Activated naive CD4-positive, alpha-beta T cell treated with anti-CD3 and anti-CD28 coated beads for 36 hours (primary cell): ENCODE measurements around the gene ASTL. TPM values are rescaled to one million over a fixed set of nuclear protein-coding genes. Genes with fewer than 3 reads are reported as not detected.
"Not testable (repeated sequence)": the region's sequence is repeated elsewhere in the genome, so short reads cannot be mapped to it uniquely, and the experiment has no call there.

Source experiments
- CTCF ChIA-PET: fragments of 350-600 bp; sonication (Branson Sonifier 250); formaldehyde crosslinking; loops from one replicate; lab custom pipeline; 2021; ENCODE audit warnings: antibody characterized with exemption; lab: Charles Lee
- DNase-seq: peaks from one replicate; pipeline ENCODE4 v3.0.0-alpha.2; 2020
- H3K27ac Mint-ChIP-seq: one replicate; pipeline ENCODE4 v1.8.0; 2021; ENCODE audit warnings: mild to moderate bottlenecking, mixed read lengths
- H3K27me3 Mint-ChIP-seq: one replicate; pipeline ENCODE4 v1.8.0; 2021; ENCODE audit warnings: low read depth, mixed read lengths
- H3K36me3 Mint-ChIP-seq: one replicate; pipeline ENCODE4 v1.8.0; 2021; ENCODE audit warnings: low read depth, mixed read lengths
- H3K4me1 Mint-ChIP-seq: one replicate; pipeline ENCODE4 v1.8.0; 2021; ENCODE audit warnings: low read depth, mixed read lengths
- H3K4me3 Mint-ChIP-seq: one replicate; pipeline ENCODE4 v1.8.0; 2021; ENCODE audit warnings: mild to moderate bottlenecking, moderate library complexity, mixed read lengths
- H3K9me3 Mint-ChIP-seq: one replicate; pipeline ENCODE4 v1.8.0; 2021; ENCODE audit warnings: mixed read lengths
- intact Hi-C: fragments of 100-400 bp; cut with micrococcal nuclease; formaldehyde crosslinking; loops from one replicate; pipeline ENCODE4 v1.15.1; 2023
- total RNA-seq, 2 experiments: library from RNA; stranded (reverse); gene quantifications; one replicate each; pipeline ENCODE4 v1.2.3, GENCODE V29; 2021

The ASTL gene
- total RNA-seq, 2 experiments from 2014 or later = 2.5 to 2.6 TPM

DNA sequence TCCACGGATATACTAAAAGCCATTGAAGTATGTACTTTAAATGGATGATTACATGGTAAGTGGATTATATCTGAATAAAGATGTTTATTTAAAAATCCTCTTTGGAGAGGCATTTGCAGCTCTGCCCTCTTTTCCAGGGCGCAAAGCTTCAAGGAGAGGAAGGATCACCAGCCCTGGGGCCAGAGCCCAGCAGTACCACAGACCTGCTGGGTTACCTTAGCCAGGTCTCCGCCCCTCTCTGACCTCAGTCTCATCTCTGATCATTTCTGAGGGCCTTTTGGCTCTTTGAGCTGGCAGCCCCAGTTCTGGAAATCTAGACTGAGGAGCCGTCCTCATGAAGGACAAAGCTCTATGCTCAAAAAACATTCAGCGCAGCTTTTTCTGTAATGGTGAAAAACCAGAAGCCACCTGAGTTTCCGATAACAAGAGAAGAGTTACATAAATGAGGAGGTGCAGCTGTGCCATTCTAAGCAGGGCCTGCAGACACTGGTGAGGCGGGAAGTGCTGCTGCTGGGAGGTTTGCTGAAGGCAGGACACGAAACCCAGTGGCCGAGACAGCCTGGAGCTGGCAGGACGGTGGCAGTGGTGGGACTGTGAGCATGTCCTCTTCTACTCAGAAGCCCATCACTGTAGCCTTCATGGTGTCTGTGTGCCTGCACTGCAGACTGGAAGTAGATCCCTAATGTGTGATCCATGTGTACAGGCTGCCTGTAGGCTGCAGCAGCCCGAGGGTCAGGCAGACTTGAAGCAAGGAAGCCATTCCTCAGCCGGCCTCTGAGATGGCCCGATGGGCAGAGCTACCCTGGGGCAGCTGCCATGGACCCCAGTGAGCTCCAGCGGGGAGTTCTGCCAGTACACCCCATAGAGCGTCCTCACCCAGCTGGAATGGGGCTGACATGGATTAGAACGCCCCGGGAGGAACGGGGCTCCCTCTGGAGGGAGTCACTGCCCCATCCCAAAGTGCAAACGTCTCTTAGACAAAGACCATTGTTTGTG is 49.7 kb downstream of the ASTL start:
- Mint-ChIP-seq H3K9me3 (no peaks in the 10 kb centered on the region), H3K4me1 (no peaks in the 10 kb centered on the region), H3K27me3 (peaks cover 2% of the 10 kb centered on the region), H3K4me3 (no peak overlapping the region), H3K36me3 (no peaks in the 10 kb centered on the region), H3K27ac (no peak overlapping the region)
- CTCF ChIA-PET = no interaction called here
- intact Hi-C loops = no loop called here
- no peak for DNase-seq

DNA sequence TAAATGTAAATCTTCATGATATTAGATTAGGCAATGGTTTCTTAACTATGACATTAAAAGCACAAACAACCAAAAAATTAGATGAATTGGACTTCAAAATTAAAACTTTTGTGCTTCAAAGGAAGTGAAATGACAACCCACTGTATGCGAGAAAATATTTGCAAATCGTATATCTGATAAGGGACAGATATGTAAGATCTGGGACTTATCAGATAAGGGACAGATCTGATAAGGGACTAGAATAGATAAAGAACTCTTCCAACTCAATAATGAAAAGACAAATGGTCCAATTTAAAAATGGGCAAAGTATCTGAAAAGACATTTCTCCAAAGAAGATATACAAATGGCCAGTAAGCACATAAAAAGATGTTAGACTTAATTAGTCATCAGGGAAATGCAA is 51.2 kb downstream of the ASTL start:
- Mint-ChIP-seq H3K9me3 (no peaks in the 10 kb centered on the region), H3K4me3 (no peak overlapping the region), H3K4me1 (no peaks in the 10 kb centered on the region), H3K27me3 (peaks cover 3% of the 10 kb centered on the region), H3K27ac (no peak overlapping the region), H3K36me3 (no peaks in the 10 kb centered on the region)
- no peak for DNase-seq
- CTCF ChIA-PET = no interaction called here
- intact Hi-C loops = no loop called here

DNA sequence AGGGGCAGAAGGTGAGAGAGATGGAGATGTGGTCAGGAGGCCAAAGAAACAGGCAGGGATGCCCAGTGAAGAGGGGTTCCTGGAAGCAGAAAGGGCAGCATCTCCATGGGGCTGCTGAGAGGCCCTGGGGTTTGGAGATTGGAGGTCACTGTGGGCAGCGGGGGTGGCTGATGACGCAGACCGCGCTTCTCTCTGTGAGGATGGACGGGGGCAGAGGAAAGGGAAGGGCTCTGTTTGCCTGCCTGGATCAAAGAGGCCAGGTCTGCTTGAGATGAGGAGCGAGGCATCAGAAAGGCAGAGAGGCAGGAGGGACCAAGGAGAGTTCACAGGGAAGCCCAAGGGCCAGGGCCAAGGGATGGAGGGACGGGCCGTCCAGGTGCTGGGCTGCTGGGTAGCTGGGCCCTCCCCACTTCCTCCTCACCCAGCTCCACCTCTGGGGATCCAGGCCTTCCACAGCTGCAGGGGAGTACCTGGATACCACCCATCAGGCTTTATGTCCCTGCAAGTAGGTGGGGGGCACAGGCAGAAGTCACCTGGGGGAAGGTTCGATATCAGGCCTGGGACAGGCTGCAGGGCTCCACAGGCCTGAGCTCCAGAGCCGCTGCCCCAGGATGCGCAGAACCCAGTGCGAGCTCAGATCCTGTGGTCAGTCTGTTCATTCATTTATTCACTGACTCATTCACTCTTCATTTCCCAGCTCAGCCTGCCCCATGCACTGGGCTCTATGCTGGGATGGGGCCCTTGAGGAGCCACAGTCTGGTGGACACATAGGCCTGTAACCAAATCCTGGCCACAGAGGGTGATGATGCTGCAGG is 52.6 kb downstream of the ASTL start:
- intact Hi-C loops = no loop called here
- H3K27ac Mint-ChIP-seq = no peak overlapping the region
- peaks cover 3% of the 10 kb centered on the region for H3K27me3 Mint-ChIP-seq
- DNase-seq = no peak
- no peaks in the 10 kb centered on the region for H3K36me3 Mint-ChIP-seq
- no peaks in the 10 kb centered on the region for H3K4me1 Mint-ChIP-seq
- H3K9me3 Mint-ChIP-seq = no peaks in the 10 kb centered on the region
- no peak overlapping the region for H3K4me3 Mint-ChIP-seq
- CTCF ChIA-PET = interaction anchor here (1.2 kb wide), 1 partner anchor 93 kb away, joined by 3 read pairs; no protein-coding TSS in a partner anchor

DNA sequence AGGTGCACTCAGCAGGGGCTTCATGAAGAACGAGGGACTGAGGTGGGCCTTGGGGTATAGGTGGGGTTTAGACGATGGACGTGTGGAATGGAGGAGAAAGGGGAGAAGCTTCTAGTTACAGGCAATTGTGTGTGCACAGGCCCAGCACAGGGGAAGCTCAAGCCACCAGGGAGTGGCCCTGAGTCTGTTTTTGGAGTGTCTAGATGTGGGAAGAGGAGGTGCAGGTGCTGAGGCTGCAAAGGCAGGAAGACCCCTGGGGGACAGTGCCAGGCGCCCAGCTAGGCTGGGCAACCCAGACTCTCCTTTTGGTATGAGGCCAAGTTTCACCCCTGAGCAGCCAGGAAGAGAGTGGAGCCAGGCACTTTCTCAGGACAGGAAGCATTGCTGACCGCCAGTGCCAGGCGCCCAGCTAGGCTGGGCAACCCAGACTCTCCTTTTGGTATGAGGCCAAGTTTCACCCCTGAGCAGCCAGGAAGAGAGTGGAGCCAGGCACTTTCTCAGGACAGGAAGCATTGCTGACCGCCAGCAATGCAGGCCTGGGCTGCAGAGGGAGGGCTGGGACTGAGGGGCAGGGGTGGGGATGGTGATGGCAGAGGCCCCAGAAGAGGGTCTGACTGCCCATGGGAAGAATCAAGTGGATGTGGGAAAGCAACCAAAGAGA is 53.3 kb downstream of the ASTL start:
- H3K9me3 Mint-ChIP-seq, H3K4me1 Mint-ChIP-seq, H3K36me3 Mint-ChIP-seq, DNase-seq, H3K27ac Mint-ChIP-seq, H3K27me3 Mint-ChIP-seq, intact Hi-C loops, H3K4me3 Mint-ChIP-seq: not testable (repeated sequence)
- CTCF ChIA-PET = interaction anchor here (1.2 kb wide), 1 partner anchor 92 kb away, joined by 3 read pairs; no protein-coding TSS in a partner anchor

DNA sequence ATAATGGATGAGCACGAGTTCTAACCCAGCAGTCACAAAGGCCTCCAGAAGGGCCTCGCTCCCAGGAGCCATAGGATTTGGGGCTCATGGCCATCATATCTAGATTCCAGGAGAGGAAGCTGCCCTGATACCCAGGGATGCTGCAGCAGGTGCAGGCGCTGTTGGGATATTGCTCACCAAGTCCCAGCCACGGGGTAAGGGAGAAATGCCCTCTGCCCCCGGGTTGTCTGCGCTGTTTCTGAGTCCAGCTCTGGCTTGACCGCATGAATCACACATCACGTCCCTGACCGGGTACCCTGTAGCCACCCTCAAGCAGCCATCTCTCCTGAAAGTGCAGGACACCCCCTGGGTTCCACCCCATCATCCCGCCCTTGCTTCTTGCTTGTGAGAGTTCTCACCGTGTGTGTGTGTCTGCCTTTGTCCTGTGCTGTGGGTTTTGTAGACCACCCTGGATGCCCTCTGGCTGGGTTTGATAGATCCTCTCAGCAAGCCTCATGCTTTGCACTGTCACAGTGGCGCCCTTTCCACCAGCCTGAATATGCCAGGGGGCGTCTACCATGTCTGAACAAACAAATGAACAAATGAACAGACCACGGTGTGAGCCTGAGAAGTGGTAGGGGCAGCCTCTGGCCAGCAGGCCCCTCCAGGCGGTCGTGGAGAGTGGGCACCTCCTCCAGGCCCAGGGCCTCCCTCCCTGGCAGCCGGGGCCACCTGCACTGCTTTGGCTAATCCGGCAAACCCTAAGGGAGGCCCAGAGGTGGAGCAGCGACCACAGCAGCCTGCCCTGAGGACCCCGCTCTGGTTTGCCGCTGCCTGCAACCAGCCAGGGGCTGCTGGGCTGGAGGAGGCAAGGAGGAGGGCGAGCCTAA is 54.1 kb downstream of the ASTL start:
- no peak overlapping the region for H3K4me3 Mint-ChIP-seq
- CTCF ChIA-PET = no interaction called here
- H3K27me3 Mint-ChIP-seq = peaks cover 3% of the 10 kb centered on the region
- H3K27ac Mint-ChIP-seq = no peak overlapping the region
- no peak for DNase-seq
- no peaks in the 10 kb centered on the region for H3K4me1 Mint-ChIP-seq
- H3K36me3 Mint-ChIP-seq = no peaks in the 10 kb centered on the region
- intact Hi-C loops = no loop called here
- no peaks in the 10 kb centered on the region for H3K9me3 Mint-ChIP-seq

DNA sequence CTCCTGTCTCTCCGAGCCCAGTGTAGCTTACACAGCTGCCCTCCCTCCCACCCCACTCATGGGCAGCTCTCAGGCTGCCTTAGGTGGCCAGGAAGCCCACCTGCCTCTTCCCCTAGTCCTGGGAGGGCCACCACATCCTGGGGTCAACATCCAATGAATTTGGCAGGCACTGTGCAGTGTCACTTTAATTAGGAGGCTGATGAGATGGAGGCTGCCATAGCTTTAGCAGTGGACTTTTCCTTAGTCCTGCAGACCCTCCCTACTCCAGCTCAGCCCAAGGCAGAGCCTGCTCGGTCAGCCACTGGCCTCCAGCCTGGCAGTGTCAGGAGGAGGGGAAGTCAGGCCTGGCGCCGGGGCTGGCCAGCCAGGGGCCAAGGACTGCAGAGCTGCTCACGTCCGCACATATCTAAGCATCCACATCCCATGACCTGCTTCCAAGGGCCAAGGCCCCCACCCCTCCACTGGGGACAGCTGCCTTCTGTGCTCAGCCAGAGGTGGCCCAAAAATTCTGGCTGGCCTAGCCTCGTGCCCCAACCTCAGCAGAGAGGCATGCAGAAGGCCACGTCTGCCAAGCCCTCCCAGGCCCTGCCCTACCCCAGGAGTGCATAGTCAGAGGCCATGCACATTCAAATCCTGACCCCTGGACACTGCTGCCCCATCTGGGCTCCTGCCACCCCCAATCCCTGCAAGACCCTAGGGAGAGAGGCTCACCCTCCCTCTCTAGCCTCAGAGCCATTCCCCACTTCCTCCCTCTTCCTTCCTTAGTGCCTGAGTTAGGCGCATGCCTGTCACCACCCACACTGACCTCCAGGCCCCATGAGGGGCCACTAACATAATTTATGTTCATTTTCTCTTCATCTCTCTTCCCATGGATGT is 55.0 kb downstream of the ASTL start:
- intact Hi-C loops = no loop called here
- Mint-ChIP-seq H3K4me1 (no peaks in the 10 kb centered on the region), H3K27ac (no peak overlapping the region), H3K9me3 (no peaks in the 10 kb centered on the region), H3K4me3 (no peak overlapping the region), H3K36me3 (no peaks in the 10 kb centered on the region), H3K27me3 (peaks cover 3% of the 10 kb centered on the region)
- DNase-seq = no peak
- CTCF ChIA-PET = no interaction called here

DNA sequence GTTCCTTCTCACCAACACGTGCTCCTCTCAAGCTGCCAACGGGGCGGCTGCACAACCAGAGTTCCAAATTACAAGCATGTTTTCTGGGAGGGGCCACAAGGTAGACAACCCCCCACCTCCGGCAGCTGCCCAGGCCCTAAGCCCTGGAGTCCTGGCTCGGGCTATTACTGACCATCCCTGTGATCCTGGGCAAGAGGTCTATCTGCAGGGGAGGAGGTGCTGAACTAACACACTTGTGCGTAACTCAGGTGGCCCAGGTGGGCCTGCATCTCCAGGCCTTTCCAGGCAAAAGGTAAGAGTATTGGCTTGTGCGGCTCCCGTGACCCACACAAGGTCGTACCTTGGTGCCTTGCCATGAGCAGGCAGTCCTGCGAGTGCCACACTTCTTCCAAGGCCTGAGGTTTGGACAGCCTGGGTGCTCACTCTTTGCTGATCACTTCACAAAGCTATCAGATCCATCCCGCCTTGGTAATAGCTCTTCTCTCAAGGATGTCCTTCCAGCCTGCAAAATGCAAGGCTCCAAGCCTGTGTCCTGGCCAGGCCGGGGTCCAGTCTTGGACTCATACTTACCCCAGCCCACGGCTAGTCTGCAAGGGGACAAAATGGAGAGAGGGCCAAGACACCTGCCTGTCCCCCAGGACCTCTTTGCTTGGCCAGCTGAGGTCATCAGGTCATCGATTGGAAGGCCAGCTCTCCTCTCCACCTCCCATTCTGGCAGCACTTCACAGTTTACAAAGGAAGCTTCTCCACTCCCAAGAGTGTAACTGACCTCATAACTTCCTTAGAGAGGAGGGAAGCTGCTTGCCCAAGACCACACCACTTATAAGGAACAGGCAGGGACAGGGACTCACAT is 55.9 kb downstream of the ASTL start:
- CTCF ChIA-PET = no interaction called here
- no peak for DNase-seq
- intact Hi-C loops = no loop called here
- H3K4me3 Mint-ChIP-seq = no peak overlapping the region
- H3K27me3 Mint-ChIP-seq = peaks cover 3% of the 10 kb centered on the region
- no peaks in the 10 kb centered on the region for H3K36me3 Mint-ChIP-seq
- no peaks in the 10 kb centered on the region for H3K4me1 Mint-ChIP-seq
- H3K9me3 Mint-ChIP-seq = no peaks in the 10 kb centered on the region
- H3K27ac Mint-ChIP-seq = no peak overlapping the region

DNA sequence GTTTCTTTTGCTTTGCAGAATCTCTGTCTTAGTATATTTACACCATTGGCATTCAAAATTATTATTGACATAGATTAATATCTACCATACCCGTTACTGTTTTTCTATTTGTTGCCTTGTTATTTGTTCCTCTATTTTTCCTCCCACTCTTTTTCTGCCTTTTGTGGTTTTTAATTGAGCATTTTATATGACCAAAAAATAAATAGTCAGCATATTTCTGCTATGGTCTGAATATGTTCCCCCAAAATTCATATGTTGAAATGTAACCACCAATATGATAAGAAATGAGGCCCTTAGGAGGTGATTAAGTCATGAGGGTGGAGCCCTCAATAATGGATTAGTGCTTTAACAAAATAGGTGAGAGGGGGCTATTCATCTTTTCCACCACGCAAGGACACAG is 57.3 kb downstream of the ASTL start:
- CTCF ChIA-PET = no interaction called here
- Mint-ChIP-seq H3K4me3 (no peak overlapping the region), H3K9me3 (peaks cover 4% of the 10 kb centered on the region), H3K27me3 (peaks cover 3% of the 10 kb centered on the region), H3K4me1 (no peaks in the 10 kb centered on the region), H3K27ac (no peak overlapping the region), H3K36me3 (no peaks in the 10 kb centered on the region)
- DNase-seq = no peak
- intact Hi-C loops = no loop called here

DNA sequence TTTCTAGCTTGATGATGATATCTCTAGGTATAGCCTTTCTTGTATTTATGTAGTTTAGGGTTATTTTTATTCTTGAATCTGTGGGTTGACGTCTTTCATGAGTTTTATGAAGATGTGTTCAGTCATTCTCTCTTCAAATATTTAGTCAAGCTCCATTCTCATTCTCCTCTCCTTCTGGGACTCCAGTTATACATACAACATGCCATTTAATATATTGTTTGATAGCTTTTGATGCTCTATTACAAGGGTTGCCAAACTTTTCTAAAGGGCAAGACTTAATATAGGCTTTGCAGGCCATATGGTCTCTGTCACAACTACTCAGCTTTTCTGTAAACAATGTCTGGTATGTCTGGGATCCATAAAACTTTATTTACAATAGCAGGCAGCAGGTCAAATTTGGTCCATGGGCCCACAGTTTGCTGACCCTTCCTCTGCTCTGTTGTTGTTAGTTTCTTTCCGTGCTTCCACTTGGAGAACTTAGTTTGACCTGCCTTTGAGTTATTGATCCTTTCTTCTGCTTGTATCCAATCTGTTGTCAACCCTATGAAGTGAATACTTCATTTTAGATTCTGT is 63.0 kb downstream of the ASTL start:
- CTCF ChIA-PET = no interaction called here
- Mint-ChIP-seq H3K9me3 (peaks cover 14% of the 10 kb centered on the region), H3K4me3 (no peak overlapping the region), H3K27me3 (no peaks in the 10 kb centered on the region), H3K4me1 (no peaks in the 10 kb centered on the region), H3K27ac (no peak overlapping the region), H3K36me3 (no peaks in the 10 kb centered on the region)
- no peak for DNase-seq
- intact Hi-C loops = no loop called here

DNA sequence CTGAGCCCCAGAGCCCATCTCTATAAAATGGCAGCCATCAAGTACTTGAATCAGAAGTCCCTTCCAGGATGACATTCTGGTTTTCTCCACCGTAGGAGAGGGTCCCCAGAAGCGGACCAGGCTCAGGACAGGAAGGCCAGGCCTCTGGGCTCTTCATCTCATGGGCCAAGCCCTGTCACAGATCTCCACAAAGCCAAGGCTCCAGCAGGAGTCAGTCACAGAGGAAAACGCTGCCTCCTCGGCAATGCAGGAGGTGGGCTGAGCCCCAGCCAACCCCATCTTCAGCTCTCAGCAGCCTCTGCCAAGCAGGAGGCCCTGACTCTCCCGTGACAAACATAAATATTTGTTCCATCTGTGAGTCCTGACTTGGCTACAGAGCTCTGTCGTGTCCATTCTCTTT is 64.1 kb downstream of the ASTL start:
- Mint-ChIP-seq H3K9me3 (peaks cover 14% of the 10 kb centered on the region), H3K36me3 (no peaks in the 10 kb centered on the region), H3K27me3 (no peaks in the 10 kb centered on the region), H3K4me3 (no peak overlapping the region), H3K4me1 (no peaks in the 10 kb centered on the region), H3K27ac (no peak overlapping the region)
- CTCF ChIA-PET = interaction anchor here (1.2 kb wide), 1 partner anchor 202 kb away, joined by 4 read pairs; no protein-coding TSS in a partner anchor
- no peak for DNase-seq
- intact Hi-C loops = no loop called here
